Hindlimb muscle (tissue), 1 donor: ENCODE measurements around the gene PPP1R3D. TPM values are rescaled to one million over a fixed set of nuclear protein-coding genes. Genes with fewer than 3 reads are reported as not detected.
"Not testable (repeated sequence)": the region's sequence is repeated elsewhere in the genome, so short reads cannot be mapped to it uniquely, and the experiment has no call there.

Experiments used
- DNase-seq: peaks from one replicate; pipeline ENCODE4 v3.0.0-alpha.2; 2013
- polyA plus RNA-seq: library from polyadenylated mRNA; unstranded; fragments of 120-200 nt; gene quantifications from one replicate; pipeline ENCODE4 v1.2.1, GENCODE V29; 2013; ENCODE audit not compliant: insufficient read length

PPP1R3D gene
- 6.4 TPM for polyA plus RNA-seq

GRCh38 chr20:59940129-59940955 is at the start of gene PPP1R3D, which contains the start of gene FAM217B:
TSS of gene PPP1R3D (minus strand) at chr20:59940305. CDS start at chr20:59939931, 374 bp downstream.
TSS of gene FAM217B (plus strand) at chr20:59940389. CDS start at chr20:59943944, 3,555 bp downstream.
- peak; percentile 96 for DNase-seq

- no peak for DNase-seq
These were observed 48.0 kb upstream of the PPP1R3D start for GRCh38 chr20:59988141-59988540.

- DNase-seq: no peak
These were observed 47.0 kb upstream of the PPP1R3D start for GRCh38 chr20:59987135-59987534.

- no peak for DNase-seq
These were observed 45.8 kb upstream of the PPP1R3D start for GRCh38 chr20:59985864-59986263.

- no peak for DNase-seq
These were observed 45.1 kb upstream of the PPP1R3D start for GRCh38 chr20:59985164-59985563.

DNA sequence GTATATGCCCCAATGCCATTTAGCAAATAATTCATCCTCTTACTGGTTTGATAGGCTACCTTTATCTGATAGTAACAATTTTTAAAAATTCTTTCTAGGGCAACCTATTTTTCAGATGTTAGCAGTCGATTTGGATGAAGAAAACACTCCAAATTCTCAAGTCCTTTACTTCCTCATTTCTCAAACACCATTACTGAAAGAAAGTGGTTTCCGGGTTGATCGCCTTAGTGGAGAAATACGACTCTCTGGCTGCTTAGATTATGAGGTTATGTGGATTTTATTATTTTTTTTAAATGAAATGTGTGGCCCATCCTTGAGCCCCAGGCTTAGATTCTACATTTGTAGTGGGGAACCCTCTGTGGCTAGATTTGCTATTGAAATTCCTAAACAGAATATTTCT is 44.4 kb upstream of the PPP1R3D start:
- no peak for DNase-seq

GRCh38 chr20:59983076-59983475 is 43.0 kb upstream of the PPP1R3D start:
- DNase-seq: no peak

- DNase-seq: no peak
These were observed 37.0 kb upstream of the PPP1R3D start for GRCh38 chr20:59977086-59977485.

DNA sequence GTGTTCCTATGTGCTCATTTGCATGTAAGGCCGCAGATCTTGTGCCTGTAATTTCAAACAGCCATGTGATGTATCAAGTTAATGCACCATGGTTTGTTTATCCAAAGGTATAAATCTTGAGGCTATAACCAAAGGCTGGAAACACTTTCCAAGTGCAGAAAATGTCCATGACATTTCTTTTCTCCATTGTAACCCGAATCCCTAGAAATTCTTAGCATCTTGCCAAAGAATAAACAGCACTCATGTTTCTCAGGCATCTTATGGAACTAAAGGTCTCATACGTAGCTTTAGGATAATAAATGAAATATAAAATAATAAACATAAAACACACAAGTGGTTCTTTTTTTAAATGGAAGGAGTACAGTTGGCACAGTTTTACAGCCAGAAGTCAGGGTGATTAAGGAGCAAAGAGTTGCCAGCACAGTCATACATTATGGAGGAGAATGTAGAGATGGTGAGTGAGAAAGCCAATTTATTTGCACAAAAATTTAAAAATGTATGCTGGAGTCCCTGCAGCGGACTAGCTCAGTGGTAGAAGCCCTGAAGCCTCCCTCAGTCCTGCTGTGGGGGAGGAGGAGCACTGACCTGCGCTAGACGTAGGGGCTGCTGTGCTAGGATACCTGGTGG is 36.2 kb upstream of the PPP1R3D start:
- no peak for DNase-seq

- no peak for DNase-seq
These were observed 32.1 kb upstream of the PPP1R3D start for GRCh38 chr20:59972037-59972801.

DNA sequence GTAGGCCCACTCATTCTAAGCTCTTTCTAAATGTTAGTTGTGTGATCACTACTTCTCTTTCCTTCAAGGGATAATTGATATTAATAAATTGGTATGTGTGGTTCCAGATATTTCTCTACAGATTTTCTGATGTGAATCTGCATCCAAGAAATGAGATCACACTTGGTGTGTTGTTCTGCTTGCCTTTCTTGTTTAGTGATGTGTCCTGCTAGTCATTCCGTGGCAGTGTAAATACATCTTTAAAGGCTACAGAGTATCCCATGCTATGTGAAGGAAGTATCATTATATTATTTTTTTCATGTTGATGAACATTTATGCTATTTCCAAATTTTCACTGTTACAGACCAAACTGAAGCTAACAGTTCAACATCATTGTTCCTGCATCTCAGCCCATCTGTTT is 31.3 kb upstream of the PPP1R3D start:
- DNase-seq: no peak

DNA sequence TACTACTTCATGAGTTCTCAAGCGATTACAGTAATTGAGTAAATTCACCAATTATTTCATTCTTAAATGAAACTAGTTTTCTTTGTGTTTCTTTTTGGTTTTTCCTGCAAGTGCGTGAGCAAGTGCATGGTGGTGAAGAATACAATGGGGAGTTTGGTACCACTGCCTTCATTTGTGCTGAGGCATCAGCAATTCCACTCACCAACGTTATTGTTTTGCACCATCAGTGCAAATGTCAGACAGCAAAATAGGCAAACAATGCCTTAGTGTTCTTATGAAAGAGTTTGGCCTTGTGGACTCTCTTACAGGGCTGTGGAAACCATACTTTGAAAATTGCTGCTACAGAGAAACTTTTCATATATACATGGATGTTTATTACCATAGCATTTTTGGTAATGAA is 26.3 kb upstream of the PPP1R3D start:
- no peak for DNase-seq

DNA sequence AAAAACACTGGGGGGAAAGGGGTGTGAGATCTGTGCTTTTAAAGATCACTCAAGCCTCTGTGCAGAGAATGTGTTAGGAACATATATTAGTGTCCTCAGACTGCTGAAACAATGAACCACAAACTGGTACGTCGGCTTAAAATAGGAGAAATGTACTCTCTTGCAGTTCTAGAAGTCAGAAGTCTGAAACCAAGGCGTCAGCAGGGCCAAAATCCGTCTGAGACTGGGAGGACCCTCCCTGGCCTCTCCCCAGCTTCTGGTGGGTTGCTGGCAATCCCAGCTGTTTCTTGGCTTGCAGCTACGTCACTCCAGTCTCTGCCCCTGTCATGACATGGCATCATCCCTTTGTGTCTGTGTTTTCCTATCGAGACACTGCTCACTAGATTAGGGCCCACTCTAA is 22.1 kb upstream of the PPP1R3D start:
- DNase-seq: no peak

GRCh38 chr20:59961423-59961822 is 21.3 kb upstream of the PPP1R3D start:
- DNase-seq: no peak

- DNase-seq: no peak
These were observed 18.5 kb upstream of the PPP1R3D start for GRCh38 chr20:59958626-59959025.

DNA sequence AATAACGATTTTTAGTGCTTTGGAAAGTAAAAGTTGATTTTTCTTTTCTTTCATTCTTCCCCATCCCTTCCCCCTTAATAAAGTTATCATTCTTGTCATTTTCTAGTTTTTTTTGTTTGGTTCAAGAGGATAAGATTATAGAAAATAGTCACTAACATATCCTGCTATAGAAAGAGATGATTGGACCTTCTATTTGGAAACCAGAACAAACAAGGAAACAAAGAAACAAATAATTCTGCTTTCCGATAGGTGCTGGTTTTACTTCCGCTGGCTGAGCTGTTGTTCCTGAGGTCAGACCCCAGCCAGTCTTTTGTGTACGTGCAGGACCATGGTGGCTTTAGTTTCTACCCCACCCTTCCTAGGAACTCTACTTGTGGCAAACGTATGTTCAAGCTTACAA is 18.0 kb upstream of the PPP1R3D start, which contains the start of gene CDH26:
CDH26 (plus strand) TSS at position 301 of the 400 bp plus-strand sequence. CDS start 304 bp downstream, outside the sequence.
- no peak for DNase-seq

- DNase-seq: not testable (repeated sequence)
These were observed 17.5 kb upstream of the PPP1R3D start for GRCh38 chr20:59957568-59957967.

GRCh38 chr20:59955131-59955796 is 15.2 kb upstream of the PPP1R3D start:
- no peak for DNase-seq

DNA sequence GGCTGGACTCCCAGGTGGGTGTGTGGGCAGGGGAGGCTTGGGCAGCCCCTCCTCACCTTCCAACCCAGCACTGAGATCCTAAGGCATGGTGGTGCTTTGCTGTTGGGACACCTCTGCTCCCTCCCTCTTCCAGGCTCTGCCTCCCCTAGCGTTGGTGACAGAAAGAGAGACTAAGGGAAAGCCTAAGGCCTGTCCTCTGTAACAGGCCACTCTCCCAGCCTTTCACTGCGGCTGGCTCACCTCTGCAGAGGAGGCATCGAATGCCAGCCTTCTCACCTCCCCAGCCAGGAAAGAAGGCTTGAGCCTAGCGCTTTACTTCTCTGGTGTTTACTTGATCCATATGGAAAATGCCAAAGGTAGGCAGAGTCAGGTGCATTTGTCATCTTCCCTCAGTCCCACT is 14.6 kb upstream of the PPP1R3D start:
- DNase-seq: no peak

GRCh38 chr20:59949911-59950310 is 9.8 kb upstream of the PPP1R3D start:
- no peak for DNase-seq

GRCh38 chr20:59948828-59949720 is 9.0 kb upstream of the PPP1R3D start:
- DNase-seq: peak; percentile 67
